HEK293 (cell line): ENCODE measurements around the gene LIPN.

Source experiments
- ZNF549 ChIP-seq: fragments of 450-650 bp; IDR thresholded peaks from 2 replicates; pipeline ENCODE4 v1.5.1; 2018; ENCODE audit warnings: missing biosample characterization, missing genetic modification characterization, mild to moderate bottlenecking, inconsistent platforms, moderate library complexity
- ZNF558 ChIP-seq: fragments of 450-650 bp; formaldehyde crosslinking; IDR thresholded peaks from 2 replicates; pipeline ENCODE4 v1.5.1; 2016; ENCODE audit warnings: missing biosample characterization, missing genetic modification characterization

DNA sequence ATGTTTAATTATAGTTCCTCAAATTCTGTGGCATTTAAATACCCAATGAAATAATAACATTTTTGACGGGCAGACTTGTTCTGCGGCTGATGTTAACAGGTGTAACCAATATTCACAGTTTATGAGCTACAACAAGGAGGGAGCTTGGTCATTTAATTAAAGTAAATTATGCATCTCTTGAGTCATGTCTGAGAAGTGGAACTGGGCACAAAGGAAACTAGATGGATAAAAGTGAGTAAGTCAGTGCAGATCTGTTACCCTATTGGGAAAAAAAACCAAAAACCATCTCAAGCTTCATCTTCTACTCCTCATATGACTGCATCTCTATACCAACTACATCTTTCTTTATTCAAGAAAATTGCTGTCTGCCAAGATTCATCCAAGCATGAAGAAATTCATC lies 67.9 kb downstream of the LIPN start:
- TF ChIP-seq ZNF558: no peak
- no peak for TF ChIP-seq ZNF549 (tag by site-specific recombination)
